ENCODE measurements around the gene FOXN3. TPM values are rescaled to one million over a fixed set of nuclear protein-coding genes. Genes with fewer than 3 reads are reported as not detected.

The FOXN3 gene
- total and polyA plus RNA-seq, 2 donors (not counting 3 experiments of a cell fraction or from before 2014, with no cell fraction given): 16.9 to 41.8 TPM

DNA sequence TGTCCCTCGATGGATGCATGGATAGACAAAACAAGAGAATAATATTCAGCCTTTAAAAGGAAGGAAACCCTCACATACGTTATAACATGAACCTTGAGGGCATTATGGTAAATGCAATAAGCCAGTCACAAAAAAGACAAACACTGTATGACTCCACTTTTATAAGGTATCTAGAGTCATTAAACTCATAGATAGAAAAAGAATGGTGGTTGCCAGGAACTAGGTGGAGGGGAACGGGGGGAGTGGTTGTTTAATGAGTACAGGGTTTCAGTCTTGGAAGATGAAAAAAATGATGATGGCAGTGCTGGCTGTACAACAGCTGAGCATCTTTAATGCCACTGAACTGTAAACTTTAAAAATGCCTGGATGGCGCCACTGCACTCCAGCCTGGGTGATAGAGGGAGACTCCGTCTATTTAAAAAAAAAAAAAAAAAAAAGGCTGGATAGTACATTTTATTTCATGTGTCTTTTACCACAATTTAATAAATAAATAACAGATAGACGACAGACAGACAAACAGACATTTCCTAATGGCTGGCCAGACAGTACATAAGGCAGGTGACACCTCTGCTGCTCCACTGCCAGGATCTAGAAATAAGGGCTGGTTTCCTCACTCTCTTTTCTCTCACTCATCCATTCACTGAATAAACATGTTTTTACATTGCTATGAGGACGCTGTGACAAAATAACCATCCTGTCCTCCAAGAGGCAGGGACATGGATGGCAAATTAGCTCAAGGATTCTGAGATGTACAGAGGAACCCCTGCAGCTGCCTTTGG lies 118.8 kb downstream of the FOXN3 start:
- Histone ChIP-seq H3K9ac (replicated peaks; ENCODE audit: extremely low read depth, insufficient read depth, low read length) (no peak overlapping the region), H3K36me3 (ENCODE audit: control insufficient read depth in 2 of 2, extremely low read depth in 1 of 2, insufficient read depth in 2 of 2, low read length in 2 of 2) (no peaks in the 10 kb centered on the region), H3K4me3 (replicated peaks in 1 of 3; ENCODE audit: insufficient read depth in 1 of 3, low read depth in 1 of 3, low read length in 3 of 3) (no peak overlapping the region), H3K27me3 (ENCODE audit: control insufficient read depth in 2 of 2, insufficient read depth in 2 of 2, low read length in 2 of 2) (no peaks in the 10 kb centered on the region), H4K20me1 (replicated peaks; ENCODE audit: control insufficient read depth, extremely low read depth, insufficient read depth, low read length) (peaks cover 2% of the 10 kb centered on the region), H3K4me1 (ENCODE audit: control insufficient read depth, extremely low read depth, insufficient read depth, low read length) (peaks cover 16% of the 10 kb centered on the region), H3K79me2 (ENCODE audit: control insufficient read depth, insufficient read depth, low read length) (no peaks in the 10 kb centered on the region), H2AFZ (ENCODE audit: low read depth, low read length) (no peak overlapping the region), H3K9me1 (replicated peaks; ENCODE audit: control insufficient read depth, extremely low read depth, insufficient read depth, low read length) (no peaks in the 10 kb centered on the region), H3K27ac (ENCODE audit: insufficient read depth, low read depth, low read length) (no peak overlapping the region), H3K9me3 (replicated peaks; ENCODE audit: control insufficient read depth, insufficient read depth, low read length) (no peaks in the 10 kb centered on the region), H3K4me2 (ENCODE audit: insufficient read depth, low read length) (no peak overlapping the region)
- TF ChIP-seq CTCF (IDR thresholded peaks at IDR 0.05; ENCODE audit: extremely low read depth in 1 of 2, insufficient read depth in 1 of 2, low read depth in 1 of 2, low read length in 2 of 2) (no peak), EZH2 (IDR thresholded peaks at IDR 0.05; ENCODE audit: borderline replicate concordance, low read depth, low read length, severe bottlenecking) (no peak), MYC (IDR thresholded peaks at IDR 0.05; ENCODE audit: low read depth, low read length) (no peak), POLR2A (IDR thresholded peaks at IDR 0.05; ENCODE audit: low read depth, low read length) (no peak), FOS (IDR thresholded peaks at IDR 0.05; ENCODE audit: borderline replicate concordance, insufficient read depth, low read length) (no peak), GATA2 (IDR thresholded peaks at IDR 0.05; ENCODE audit: insufficient read depth, insufficient read length, low read depth, low read length) (no peak), JUN (IDR thresholded peaks at IDR 0.05; ENCODE audit: borderline replicate concordance, insufficient read depth, insufficient read length, low read depth) (no peak), POLR2AphosphoS5 (IDR thresholded peaks at IDR 0.05; ENCODE audit: insufficient read depth, low read depth, low read length) (no peak)
- TF ChIP-seq, protein P1, sequence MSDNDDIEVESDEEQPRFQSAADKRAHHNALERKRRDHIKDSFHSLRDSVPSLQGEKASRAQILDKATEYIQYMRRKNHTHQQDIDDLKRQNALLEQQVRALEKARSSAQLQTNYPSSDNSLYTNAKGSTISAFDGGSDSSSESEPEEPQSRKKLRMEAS (IDR thresholded peaks at IDR 0.05; ENCODE audit: insufficient read depth, insufficient read length): no peak
- FAIRE-seq (no peak), DNase-seq (ENCODE audit: low read depth, low spot score) (no peak)
- no TSS peak for BruUV-seq (replicated peaks)
- CTCF ChIA-PET: no interaction called here
- dilution Hi-C loops (cut with MboI; ENCODE audit: extremely low pct_ligation_motif_present, low sequenced_read_pairs) (no loop called here), intact Hi-C loops (cut with micrococcal nuclease) (no loop called here)
- POLR2A ChIA-PET: no interaction called here
